OCI-M1 (cell line): ENCODE results near the gene LNPK.
A peak's percentile ranks its signal among the peaks of the same experiment; 100 is the strongest.
"Not testable (repeated sequence)": the region's sequence is repeated elsewhere in the genome, so short reads cannot be mapped to it uniquely, and the experiment has no call there.

Experiments used
- DNase-seq: peaks from one replicate; lab custom pipeline; 2025; lab: John Stamatoyannopoulos, UW

The LNPK gene

DNA sequence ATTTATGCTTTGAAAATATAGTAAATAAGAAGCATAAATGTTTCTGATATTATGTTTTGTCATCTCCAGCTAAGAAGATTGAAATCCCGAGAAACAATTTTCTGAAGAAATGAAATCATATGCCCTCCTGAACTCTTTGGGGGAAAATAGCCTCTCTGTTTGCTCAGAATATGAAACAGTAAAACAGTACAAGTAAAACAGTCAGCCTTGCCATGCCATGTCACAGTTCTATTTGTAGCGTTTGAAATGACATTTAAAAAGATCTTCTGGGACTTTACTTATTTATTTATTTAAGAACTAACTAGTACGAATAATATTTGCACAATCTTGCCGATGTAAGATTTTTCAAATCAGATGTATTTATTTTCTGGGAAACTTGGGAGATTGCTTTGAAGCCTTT is 98.0 kb downstream of the LNPK start:
- DNase-seq, result no peak

DNA sequence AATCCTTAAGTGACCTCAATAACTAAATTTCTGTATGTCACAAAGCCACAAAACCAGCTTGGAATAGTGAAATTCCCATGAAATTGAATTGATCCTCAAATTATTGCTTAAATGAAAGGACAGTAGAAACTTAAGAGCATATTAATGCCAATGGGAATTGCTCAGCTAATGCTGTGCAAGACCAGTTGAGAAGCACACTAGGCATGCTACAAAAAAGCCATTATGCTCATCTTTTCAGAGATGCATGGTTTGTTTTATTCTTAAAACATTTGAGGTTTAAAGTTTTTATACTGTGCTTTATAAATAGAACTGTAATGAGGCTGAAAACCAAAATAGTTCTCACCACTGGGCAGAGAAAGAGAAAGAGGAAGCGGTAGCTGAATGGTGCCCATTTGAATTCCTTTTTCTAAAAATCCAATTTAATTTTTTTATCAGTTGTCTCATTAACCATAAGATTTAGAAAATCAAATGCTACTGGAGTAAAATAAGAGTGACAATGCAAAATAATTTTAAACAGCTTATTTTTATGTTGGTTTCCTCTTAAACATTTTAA is 98.6 kb downstream of the LNPK start:
- DNase-seq, result peak; percentile 5

DNA sequence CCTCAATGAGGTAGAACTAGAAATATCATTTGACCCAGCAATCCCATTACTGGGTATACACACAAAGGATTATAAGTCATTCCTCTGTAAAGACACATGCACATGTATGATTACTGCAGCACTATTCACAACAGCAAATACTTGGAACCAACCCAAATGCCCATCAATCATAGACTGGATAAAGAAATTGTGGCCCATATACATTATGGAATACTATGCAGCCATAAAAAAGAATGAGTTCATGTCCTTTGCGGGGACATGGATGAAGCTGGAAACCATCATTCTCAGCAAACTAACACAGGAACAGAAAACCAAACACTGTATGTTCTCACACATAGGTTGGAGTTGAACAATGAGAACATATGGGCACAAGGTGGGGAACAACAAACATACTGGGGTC is 106.1 kb downstream of the LNPK start:
- not testable (repeated sequence) for DNase-seq

DNA sequence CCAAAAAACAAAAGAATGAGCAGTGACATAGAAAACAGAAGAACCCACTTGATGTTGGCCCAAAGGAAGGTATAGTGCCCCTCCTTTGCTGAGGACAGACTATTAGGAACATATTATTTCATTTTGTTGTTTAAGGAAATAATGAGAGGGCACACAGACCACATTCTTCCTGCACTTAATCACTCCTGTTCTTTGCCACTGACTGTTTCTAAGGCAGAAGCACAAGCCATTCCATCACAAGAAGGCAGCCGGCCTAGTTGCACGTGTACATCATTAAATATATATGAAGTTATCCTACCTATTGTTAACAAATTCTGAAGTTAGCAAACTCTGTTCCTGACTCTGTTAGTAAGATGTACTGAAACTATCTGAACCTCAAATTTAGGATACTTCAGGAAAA is 110.0 kb downstream of the LNPK start:
- no peak for DNase-seq

DNA sequence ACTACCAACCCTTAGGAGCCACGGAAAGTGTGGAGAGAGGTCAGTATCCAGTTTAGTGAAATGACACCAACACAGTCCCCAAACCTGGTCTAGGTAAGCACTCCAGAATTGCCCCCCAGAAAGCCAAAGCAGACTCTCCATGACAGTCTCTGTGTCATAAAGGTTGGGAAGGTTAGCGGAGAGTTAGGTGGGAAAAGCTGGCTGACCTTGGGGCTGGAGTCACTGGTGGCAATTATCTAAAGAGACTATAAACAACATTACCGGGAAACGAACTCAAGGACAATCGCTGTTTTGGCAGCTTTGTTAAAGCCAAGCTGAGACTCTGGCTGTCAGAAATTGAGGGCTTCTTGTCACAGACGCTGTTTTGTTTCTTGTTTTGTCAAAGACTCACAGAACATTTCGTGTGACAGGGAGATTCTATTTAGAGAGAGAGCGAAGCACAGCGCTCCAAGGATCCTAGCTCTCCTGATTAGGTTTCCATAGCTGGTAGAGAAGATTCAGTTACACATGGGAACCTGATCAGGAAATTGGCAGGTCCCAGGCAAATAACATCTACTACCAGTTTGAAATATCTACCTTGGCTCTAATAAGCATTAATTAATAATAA is 111.3 kb downstream of the LNPK start:
- no peak for DNase-seq

DNA sequence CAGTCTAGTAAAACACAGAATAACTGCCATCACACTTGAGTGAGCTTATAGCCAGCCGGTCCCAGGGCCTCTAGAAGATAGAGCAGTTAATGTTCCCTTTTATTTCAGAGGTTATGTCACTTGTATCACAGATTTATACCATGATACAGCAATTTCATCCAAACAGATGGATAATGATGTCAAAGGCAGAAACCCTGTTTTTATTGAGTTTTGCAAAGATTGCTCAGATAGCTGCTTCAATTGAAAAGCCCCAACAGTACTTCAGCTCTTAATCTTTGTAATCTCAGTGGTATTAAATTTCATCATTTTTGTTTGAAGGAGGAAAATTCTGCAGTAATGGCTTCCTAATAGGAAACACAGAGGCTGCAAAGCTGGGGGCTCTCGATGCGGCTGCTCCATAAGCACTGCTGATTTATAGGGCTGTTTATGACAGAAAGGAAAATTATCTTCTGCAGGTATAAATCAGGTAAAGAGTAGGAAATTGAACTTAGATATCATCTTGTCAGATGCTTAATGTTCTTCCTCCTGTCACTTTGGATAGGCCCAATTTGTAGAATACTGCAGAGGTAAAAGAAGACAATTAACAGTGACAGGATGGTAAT is 112.3 kb downstream of the LNPK start:
- DNase-seq, result no peak

DNA sequence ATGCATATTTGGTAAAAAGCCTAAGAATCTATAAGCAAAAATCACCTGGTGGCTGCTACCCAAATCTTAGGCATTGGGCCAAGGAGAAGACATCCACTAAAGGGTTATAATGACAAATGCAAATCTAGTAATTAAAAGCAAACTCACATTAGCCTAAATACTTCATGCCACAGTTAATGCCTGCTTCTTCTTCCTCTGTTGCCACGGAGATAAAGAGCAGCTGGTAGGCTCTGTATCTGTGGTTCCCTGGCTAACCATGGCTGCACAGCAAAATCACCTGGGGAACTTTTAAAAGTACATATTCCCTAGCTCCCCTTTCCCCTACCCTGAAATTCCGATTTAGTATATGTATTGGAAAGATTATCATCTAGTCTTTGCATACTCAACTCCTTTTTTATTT is 114.3 kb downstream of the LNPK start:
- DNase-seq, result no peak

DNA sequence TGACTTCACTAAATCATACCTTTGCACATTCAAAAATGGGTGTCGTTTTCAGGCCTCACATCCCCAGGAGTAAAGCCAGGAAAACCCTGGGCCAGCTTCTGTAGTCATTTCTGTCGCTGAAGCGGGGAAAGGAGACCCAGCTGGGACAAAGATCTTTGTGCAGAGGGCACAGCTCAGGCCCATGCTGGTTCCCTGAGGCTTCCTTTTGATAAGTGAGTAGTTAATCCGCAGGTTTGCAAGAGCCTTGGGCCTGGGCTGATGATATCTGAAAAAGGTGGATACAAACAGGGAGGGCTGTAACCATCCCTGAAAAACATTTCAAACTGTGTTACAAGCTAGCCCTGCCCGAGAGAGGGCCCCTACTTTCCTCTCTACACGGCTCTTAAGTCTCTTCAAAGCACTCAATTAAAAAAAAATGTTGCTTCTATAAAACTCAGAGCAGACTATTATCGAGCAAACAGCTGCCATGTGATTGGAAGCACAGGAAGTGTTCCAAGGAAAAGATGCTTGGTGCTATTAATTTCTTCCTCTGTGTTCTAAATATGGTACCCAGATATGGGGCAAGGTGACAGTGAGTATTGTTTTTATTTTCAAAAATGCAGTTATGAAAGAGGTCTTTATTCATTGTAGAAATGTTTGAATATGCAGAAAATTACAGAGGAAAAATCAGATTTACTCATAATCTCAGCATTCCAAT is 117.2 kb downstream of the LNPK start:
- no peak for DNase-seq

DNA sequence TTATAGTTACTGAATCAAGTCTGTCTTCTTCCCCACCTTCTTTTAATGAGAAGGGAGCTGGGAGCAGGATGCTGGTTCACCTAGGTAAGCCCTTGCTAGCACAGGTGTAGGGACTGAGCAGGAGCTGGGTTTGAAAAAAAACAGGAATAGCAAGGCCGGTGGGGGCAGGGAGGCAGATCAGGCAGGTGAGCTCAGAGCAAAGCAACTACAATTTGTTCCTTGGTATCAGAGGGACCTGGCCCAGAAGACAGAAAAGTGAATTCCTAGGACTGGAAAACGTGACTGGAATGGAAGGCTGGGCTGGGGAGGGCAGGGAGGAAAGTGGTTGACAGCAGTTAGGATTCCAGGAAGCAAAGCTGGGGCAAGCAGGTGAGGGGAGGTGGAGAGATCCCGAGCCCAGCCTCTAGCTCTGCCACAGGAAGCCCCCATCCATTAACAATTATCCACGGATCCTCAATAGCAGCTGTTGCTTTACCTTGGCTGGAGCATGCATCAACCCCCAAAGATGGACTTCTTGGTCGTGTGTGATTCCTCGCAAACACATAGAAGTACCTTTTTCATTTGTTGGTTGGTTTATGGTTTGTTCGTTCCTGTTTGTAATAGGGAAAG is 118.4 kb downstream of the LNPK start:
- DNase-seq, result no peak

DNA sequence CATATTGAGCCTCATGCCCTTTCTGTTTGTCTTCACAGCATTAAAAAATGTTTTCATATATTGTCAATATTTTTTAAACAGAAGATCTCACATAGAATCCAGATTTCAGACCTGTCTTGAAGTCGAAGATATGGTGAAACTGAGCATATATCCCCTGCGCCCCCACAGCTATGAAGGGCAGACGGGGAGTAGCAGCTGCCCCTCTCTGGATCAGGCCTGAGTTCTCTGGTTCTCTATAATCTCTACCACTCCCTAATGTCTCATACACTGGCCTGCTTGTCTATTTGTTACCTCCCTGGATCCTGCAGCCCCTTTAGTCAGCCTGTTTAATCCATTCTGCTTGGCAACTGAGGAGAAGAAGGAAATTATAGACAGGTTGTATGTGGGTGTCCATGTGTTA is 122.4 kb downstream of the LNPK start:
- no peak for DNase-seq

DNA sequence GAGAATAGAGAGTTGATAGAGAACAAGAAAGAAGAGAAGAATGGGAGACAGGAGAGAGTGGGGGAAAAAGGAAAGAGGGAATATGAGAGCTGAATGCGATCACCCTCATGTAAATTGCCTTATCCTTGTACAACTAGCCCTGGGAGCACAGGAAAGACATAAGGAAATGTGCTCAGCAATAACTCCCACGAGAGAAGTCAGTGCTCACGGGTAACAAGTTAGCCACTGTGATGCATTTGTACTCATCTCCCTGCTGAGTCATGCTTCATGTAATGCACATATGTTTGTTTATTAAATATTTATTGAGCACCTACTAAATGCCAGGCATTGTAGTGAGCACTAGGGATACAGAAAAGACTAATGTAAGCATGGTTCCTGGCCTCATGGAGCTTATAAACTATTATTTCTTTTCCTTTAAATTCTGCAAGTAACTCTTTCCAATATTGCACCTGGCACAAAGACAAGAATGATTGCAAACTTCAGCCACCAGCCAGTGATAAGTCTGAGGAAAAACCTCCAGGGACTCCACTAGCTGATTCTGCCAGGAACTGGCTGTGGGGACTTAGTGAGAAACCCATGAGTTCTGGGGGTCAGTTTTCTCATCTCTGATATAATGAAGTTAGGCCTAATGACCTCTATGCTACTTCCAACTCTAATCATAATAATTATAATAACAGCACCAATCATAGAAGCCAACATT is 124.1 kb downstream of the LNPK start:
- DNase-seq, result no peak

DNA sequence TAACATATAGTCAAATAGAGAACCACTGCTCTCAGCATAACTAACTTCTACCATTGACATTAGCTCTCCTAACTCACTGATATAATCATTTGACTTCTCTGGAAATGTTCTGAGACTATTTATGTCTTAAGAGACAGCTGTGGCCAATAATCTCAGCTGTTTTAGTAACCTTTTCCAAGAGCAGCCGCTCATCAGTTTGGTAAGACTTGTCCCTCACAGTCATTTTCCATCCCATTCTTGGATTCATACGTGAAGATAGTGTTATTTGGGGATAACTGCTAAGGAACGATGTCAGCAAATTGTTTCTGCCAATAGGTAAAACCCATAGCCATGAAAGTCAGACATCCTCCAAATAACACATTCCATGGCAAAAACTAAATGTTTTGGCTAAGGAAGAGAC is 127.8 kb downstream of the LNPK start:
- no peak for DNase-seq
